Smooth muscle cell of the umbilical artery (primary cell): Measurements from ENCODE around the gene LUC7L. TPM values are rescaled to one million over a fixed set of nuclear protein-coding genes. Genes with fewer than 3 reads are reported as not detected.

Experiments
- total RNA-seq: library from RNA; depleted of rRNA; stranded (reverse); fragments of >200 nt; gene quantifications from 2 replicates; pipeline ENCODE4 v1.2.3, GENCODE V29; 2014

The LUC7L gene
- 43.9 and 44.2 TPM in 2 replicates for total RNA-seq

DNA sequence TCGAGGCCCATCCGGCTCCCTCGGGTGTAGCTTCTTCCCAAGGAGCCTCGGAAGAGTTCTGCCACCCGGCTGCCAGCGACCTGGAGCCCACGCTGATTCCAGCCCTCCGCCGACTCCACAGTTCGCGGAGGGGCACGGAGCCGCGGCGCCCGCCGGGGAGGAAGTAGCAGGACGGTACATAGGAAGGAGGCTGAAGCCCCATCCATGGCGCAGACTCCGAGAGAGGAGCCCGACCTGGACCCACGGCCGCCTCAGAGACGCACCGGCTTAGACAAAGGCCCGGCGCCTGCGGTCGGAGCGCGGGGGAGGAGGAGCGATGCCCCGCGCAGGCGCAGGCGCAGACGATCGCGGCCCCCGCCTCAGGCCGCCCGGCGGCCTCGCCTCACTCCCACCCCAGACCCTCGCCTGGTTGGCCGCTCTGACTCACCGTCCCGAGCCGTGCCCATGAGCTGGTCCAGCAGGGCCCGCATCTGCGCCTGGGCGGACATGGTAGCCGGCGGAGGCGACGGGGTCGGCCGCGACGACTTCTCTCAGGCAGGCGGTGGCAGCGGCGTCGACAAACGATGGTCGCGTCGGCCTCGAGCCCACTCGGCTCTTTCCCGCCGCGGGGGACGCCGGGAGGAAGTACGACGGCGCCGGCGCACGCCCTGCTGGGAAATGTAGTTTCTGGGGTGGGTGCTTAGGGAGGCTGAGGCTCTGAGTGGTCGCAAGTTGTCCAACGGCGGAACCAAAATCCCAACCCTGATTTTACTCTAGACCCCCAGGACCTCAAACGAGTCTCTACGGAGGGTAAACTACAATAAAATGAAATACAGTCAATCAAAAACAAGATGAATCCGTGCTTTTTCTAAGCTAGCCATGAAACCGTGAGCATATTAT lies at the start of gene LUC7L:
Gene LUC7L, minus strand, starts transcription at position 598 of the 879 bp plus-strand sequence. Its CDS starts 110 bp downstream, at position 488.

DNA sequence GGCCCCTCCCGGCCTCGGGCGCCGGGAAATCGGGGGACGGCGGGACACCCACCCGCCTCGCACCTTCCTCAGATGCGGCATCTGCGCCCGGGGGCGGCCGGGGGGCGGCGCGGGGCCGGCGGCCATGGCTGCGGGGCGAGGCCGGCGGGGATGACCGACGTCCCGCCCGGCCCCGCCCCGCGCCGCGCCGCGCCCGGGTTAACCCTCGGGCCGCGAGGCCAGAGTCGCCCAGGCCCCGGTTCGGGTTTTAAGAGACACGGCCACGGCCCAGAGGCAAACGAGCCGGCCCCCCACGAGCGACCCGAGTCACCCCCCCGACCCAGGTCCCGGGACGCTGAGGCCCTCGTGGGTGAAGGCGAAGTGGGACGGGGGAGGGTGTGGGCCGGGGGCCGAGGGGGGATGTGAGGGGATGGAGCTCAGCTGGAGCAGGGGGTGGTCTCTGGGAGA lies 46.6 kb upstream of the LUC7L start, which contains the start of gene RGS11:
Gene RGS11, minus strand, starts transcription at position 159 of the 447 bp plus-strand sequence. Its CDS starts 33 bp downstream, at position 126.

DNA sequence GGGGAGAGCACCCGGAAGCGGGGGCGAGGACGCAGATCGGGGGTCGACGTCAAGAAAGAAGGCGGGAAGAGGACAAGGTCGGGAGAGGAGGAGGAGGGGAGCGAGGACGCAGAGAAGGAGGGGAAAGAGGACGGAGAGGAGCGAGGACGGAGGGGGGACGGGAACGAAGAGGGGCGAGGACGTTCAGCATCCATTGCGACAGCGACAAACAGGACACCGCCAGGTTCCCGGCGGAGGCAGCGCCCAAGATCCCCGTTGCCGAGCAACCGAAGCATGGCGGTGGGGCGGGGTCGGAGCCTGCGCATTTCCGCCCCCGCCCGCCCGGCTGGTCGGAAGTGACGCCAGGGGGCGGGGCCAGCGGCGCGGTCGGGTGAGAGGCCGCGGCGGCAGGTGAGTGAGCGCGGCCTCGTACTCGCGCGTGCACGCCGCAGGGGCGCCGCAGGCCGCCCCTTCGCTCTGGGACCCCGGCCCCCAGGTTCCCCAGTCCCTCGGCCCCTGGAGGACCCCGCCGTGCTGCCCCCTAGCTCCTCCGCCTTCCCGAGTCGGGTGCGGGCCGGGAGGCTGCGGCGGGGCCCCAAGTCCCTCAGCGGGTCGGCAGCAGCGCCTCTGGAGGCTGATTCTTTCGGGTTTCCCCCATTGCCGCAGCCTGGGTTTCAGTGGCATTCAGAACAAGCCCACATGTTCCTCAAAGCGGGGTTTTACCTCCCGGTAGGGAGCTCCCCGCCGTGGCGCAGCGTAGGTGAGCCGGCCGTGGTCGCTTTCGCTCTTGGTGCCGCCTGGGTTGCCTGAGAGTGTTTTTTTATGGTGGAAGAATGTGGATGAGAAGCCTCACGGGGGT lies 5.4 kb upstream of the LUC7L start, which contains the start of gene FAM234A:
Gene FAM234A, plus strand, starts transcription at position 354 of the 838 bp plus-strand sequence. CDS start 19,593 bp downstream, outside the sequence.

DNA sequence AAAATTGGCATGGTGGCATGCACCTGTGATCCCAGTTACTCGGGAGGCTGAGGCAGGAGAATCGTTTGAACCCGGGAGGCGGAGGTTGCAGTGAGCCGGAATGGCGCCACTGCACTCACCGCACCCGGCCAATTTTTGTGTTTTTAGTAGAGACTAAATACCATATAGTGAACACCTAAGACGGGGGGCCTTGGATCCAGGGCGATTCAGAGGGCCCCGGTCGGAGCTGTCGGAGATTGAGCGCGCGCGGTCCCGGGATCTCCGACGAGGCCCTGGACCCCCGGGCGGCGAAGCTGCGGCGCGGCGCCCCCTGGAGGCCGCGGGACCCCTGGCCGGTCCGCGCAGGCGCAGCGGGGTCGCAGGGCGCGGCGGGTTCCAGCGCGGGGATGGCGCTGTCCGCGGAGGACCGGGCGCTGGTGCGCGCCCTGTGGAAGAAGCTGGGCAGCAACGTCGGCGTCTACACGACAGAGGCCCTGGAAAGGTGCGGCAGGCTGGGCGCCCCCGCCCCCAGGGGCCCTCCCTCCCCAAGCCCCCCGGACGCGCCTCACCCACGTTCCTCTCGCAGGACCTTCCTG lies 49.1 kb downstream of the LUC7L start, which contains the start of gene HBQ1:
Gene HBQ1, plus strand, starts transcription at position 359 of the 575 bp plus-strand sequence. Its CDS starts 28 bp downstream, at position 387.

DNA sequence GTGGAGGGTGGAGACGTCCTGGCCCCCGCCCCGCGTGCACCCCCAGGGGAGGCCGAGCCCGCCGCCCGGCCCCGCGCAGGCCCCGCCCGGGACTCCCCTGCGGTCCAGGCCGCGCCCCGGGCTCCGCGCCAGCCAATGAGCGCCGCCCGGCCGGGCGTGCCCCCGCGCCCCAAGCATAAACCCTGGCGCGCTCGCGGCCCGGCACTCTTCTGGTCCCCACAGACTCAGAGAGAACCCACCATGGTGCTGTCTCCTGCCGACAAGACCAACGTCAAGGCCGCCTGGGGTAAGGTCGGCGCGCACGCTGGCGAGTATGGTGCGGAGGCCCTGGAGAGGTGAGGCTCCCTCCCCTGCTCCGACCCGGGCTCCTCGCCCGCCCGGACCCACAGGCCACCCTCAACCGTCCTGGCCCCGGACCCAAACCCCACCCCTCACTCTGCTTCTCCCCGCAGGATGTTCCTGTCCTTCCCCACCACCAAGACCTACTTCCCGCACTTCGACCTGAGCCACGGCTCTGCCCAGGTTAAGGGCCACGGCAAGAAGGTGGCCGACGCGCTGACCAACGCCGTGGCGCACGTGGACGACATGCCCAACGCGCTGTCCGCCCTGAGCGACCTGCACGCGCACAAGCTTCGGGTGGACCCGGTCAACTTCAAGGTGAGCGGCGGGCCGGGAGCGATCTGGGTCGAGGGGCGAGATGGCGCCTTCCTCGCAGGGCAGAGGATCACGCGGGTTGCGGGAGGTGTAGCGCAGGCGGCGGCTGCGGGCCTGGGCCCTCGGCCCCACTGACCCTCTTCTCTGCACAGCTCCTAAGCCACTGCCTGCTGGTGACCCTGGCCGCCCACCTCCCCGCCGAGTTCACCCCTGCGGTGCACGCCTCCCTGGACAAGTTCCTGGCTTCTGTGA lies 52.5 kb downstream of the LUC7L start, which contains the start of gene HBA1:
Gene HBA1, plus strand, starts transcription at position 204 of the 906 bp plus-strand sequence. Its CDS starts 37 bp downstream, at position 241.

DNA sequence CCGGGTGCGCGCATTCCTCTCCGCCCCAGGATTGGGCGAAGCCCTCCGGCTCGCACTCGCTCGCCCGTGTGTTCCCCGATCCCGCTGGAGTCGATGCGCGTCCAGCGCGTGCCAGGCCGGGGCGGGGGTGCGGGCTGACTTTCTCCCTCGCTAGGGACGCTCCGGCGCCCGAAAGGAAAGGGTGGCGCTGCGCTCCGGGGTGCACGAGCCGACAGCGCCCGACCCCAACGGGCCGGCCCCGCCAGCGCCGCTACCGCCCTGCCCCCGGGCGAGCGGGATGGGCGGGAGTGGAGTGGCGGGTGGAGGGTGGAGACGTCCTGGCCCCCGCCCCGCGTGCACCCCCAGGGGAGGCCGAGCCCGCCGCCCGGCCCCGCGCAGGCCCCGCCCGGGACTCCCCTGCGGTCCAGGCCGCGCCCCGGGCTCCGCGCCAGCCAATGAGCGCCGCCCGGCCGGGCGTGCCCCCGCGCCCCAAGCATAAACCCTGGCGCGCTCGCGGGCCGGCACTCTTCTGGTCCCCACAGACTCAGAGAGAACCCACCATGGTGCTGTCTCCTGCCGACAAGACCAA lies 56.8 kb downstream of the LUC7L start, which contains the start of gene HBA2:
Gene HBA2, plus strand, starts transcription at position 503 of the 568 bp plus-strand sequence. Its CDS starts 37 bp downstream, at position 540.

DNA sequence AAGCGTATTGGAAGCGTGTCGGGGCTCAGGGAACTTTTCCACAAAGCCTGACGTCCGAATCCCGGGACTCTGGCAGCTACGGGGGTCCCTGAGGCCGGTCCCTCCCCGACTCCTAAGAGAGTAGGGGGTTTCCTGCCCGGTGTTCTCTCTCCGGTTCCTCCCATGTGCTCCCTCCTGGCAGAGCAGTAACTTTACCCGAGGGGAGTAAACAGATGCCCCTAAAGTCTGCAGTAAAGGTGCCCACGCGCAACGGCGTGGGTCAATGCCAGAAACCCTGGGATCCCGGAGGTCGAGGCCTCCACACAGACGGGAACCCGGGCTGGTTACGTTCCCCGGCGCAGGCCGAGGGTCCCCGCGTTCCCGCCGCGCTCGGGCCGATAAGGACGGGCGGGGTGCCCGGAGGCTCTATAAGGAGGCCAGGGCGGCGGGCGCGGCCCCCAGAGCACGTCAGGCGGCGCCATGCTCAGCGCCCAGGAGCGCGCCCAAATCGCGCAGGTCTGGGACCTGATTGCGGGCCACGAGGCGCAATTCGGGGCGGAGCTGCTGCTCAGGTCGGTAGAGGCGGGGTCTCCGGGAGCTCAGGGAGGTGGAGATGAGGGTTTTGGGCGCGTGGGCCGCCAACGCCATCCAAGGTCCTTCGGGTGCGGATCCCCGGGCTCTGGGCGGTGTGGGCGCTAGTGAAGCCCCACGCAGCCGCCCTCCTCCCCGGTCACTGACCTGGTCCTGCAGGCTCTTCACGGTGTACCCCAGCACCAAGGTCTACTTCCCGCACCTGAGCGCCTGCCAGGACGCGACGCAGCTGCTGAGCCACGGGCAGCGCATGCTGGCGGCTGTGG lies 63.5 kb downstream of the LUC7L start, which contains the start of gene HBM:
Gene HBM, plus strand, starts transcription at position 440 of the 836 bp plus-strand sequence. Its CDS starts 20 bp downstream, at position 460.

DNA sequence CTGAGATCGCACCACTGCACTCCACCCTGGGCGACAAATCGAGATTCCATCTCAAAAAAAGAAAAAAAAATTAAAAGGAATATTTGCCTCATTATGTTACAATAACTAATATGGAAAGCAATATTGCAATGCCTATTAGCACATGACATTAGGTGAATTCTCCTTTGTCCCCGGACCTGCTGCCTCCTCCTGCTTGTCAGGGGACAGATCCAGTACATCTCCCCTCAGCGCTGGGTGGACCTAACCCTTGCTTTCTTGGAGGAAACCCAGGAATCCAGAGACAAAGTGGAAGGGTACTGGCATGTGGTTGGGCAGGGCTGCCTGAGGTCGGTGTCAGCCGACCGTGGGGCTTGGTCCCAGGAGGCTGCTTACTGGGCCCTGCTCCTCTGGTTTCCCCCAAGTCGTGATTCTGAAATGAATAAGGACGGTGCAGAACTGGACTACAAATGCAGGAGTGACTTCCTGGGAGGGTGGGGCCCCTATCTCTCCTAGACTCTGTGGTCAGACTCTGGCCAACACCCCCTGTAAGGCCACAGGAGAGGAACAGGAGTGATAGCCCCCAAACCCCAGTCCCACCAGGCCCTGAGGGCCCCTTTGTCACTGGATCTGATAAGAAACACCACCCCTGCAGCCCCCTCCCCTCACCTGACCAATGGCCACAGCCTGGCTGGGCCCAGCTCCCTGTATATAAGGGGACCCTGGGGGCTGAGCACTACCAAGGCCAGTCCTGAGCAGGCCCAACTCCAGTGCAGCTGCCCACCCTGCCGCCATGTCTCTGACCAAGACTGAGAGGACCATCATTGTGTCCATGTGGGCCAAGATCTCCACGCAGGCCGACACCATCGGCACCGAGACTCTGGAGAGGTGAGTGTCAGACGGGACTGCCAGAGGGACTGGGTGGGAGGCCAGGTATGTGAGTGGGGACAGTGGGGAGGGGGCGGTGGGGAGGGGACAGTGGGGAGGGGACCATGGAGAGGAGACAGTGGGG lies 76.8 kb downstream of the LUC7L start, which contains the start of gene HBZ:
Gene HBZ, plus strand, starts transcription at position 504 of the 988 bp plus-strand sequence. Its CDS starts 266 bp downstream, at position 770.

Other genes with a start within 250 kb of the LUC7L start
- 2.4 and 4.2 TPM in 2 replicates for gene POLR3K, start 175.8 kb downstream of the LUC7L start, total RNA-seq
- gene SNRNP25, start 175.6 kb downstream of the LUC7L start, total RNA-seq: 17.5 and 17.9 TPM in 2 replicates
- 24.6 and 49.9 TPM in 2 replicates for gene RHBDF1, start 156.8 kb downstream of the LUC7L start, total RNA-seq
- 101 and 198 TPM in 2 replicates for gene MPG, start 151.2 kb downstream of the LUC7L start, total RNA-seq
- 10.1 and 17.8 TPM in 2 replicates for gene NPRL3, start 90.8 kb downstream of the LUC7L start, total RNA-seq
- not detected in 2 replicates for gene HBZ, start 76.8 kb downstream of the LUC7L start, total RNA-seq
- gene HBM, start 63.5 kb downstream of the LUC7L start, total RNA-seq: not detected in 2 replicates
- not detected in 2 replicates for gene HBA2, start 56.6 kb downstream of the LUC7L start, total RNA-seq
- gene HBA1, start 52.8 kb downstream of the LUC7L start, total RNA-seq: not detected in 2 replicates
- gene HBQ1, start 49.0 kb downstream of the LUC7L start, total RNA-seq: not detected in 2 replicates
- 122 and 156 TPM in 2 replicates for gene FAM234A, start 5.4 kb upstream of the LUC7L start, total RNA-seq
- 1.8 and 2.4 TPM in 2 replicates for gene RGS11, start 46.5 kb upstream of the LUC7L start, total RNA-seq
- 0.28 and 1.5 TPM in 2 replicates for gene ARHGDIG, start 51.1 kb upstream of the LUC7L start, total RNA-seq
- 0.51 and 2.4 TPM in 2 replicates for gene PDIA2, start 53.7 kb upstream of the LUC7L start, total RNA-seq
- 16.6 and 30.8 TPM in 2 replicates for gene AXIN1, start 123.3 kb upstream of the LUC7L start, total RNA-seq
- gene MRPL28, start 141.1 kb upstream of the LUC7L start, total RNA-seq: 51.7 and 69.3 TPM in 2 replicates
- gene PGAP6, start 152.5 kb upstream of the LUC7L start, total RNA-seq: 59.7 and 107 TPM in 2 replicates
- 63.2 and 80.6 TPM in 2 replicates for gene NME4, start 167.8 kb upstream of the LUC7L start, total RNA-seq
- gene DECR2, start 172.4 kb upstream of the LUC7L start, total RNA-seq: 7.1 and 11.8 TPM in 2 replicates
- 18.7 and 32.6 TPM in 2 replicates for gene RAB11FIP3, start 196.2 kb upstream of the LUC7L start, total RNA-seq